Urinary bladder (tissue), 4 donors: ENCODE results near the gene CBFA2T3. TPM values are rescaled to one million over a fixed set of nuclear protein-coding genes. Genes with fewer than 3 reads are reported as not detected.

Experiments used
- DNase-seq: peaks from one replicate; pipeline ENCODE4 v3.0.0-alpha.2; 2015; ENCODE audit errors: extremely low spot score
- H3K27ac ChIP-seq: one replicate; pipeline ENCODE4 v1.5.1; 2013; ENCODE audit warnings: low read depth, mild to moderate bottlenecking, moderate library complexity
- H3K36me3 ChIP-seq: one replicate; pipeline ENCODE4 v1.6.1; 2013; ENCODE audit warnings: mild to moderate bottlenecking, moderate library complexity; ENCODE audit not compliant: insufficient read depth
- H3K4me1 ChIP-seq: one replicate; pipeline ENCODE4 v1.6.1; 2013; ENCODE audit warnings: mild to moderate bottlenecking, moderate library complexity; ENCODE audit not compliant: insufficient read depth
- H3K4me3 ChIP-seq: one replicate; pipeline ENCODE4 v1.5.1; 2013; ENCODE audit warnings: low read depth, low read length
- WGBS: extraction: QIAGEN DNeasy Blood & Tissue Kit; methylation state at CpG from one replicate; pipeline ENCODE4 v1.1.7; 2013; 5-methylcytosine and 5-hydroxymethylcytosine counted together
- polyA plus RNA-seq: library from polyadenylated mRNA; stranded (reverse); fragments of 200-250 nt; gene quantifications from one replicate; pipeline ENCODE4 v1.2.3, GENCODE V29; 2013
- total RNA-seq: library from RNA; depleted of rRNA; stranded (reverse); fragments of >200 nt; gene quantifications from one replicate; pipeline ENCODE4 v1.2.3, GENCODE V29; 2014
- donor health status: healthy with polysubstance abuse.
- donor health status: healthy.

CBFA2T3 gene
- total and polyA plus RNA-seq, 2 donors = 1.5 to 6.2 TPM

DNA sequence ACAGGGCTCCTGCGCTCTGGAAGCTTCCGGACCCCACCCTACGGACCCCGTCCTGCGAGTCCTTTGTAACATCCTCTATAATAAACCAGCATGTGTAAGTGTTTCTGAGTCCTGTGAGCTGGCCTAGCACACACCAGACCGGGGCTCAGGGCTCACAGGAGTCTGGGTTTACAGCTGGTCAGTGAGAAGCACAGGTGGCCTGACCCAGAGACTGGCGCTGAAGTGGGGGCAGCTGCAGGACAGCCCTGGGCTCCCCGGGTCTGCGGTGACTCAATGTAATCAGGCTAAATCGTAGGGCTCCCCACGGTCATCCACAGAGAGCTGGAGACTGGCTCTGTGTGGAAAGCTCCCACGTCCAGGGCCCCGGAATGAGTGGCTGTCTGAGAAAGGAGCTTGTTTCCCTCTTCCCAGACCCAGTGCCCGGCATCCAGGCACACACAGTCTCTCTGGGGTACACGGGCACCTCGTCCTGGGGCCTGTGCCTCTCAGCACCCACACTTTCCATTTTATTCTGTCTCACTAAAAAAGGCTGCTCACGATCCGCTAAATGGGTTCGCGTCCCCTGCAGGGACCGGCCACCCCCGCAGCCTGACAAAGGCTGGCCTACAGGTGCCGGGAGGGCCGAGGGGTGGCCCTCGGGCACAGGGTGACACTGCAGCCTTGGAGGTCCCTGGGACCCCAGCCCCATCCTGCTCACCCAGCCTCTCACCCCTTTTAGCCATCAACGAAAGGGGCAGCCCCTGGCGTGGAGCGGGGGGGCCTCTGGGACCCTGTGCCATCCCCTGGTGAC is 18.9 kb upstream of the CBFA2T3 start:
- Histone ChIP-seq H3K4me1 (no peaks in the 10 kb centered on the region), H3K4me3 (no peak overlapping the region), H3K27ac (no peak overlapping the region), H3K36me3 (no peaks in the 10 kb centered on the region)
- DNase-seq = no peak
- WGBS = 86% methylated on average over 28 of the region's 28 CpGs

DNA sequence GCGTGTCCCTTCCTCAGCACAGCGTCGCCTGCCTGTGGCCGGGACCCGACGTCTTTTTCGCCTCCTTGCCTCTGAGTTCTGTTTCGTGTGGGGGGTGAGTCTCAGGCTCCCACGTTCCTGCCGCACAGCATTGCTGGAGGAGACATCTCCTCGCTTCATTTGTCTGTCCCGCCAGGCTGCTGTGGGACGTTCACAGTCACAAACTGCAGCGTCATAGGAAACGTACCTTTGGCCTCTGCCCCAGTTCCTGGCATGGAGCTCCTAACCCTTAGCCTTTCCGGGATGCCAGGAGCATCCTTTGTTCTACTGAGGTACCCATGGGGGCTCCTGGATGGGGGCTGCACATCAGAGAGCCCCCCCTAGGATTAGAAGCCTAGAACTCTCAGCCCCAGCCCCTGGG is 18.2 kb upstream of the CBFA2T3 start:
- WGBS = 72% methylated on average over 16 of the region's 16 CpGs
- H3K4me3 ChIP-seq = no peak overlapping the region
- no peak for DNase-seq
- no peaks in the 10 kb centered on the region for H3K4me1 ChIP-seq
- H3K36me3 ChIP-seq = no peaks in the 10 kb centered on the region
- no peak overlapping the region for H3K27ac ChIP-seq

DNA sequence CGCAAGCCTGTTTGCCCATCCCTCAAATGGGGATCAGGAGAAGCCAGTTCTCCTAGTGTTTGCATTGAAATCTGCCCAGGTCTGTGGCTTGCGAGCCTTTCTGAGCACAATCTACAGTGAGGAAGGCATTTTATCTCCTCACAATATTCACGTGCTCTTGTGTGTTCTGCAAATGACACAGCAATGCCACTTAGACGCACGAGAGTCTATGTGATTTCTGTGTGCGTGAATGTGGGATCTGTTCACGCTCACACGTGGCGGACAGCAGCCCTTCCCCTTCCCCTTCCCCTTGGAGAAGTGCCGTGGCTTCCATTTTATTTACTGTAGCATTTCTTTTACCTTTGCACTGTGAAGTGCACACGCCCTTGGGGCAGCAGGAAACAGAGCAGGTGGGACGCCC is 17.7 kb upstream of the CBFA2T3 start:
- WGBS = 70% methylated on average over 12 of the region's 12 CpGs
- H3K4me1 ChIP-seq = no peaks in the 10 kb centered on the region
- no peak for DNase-seq

DNA sequence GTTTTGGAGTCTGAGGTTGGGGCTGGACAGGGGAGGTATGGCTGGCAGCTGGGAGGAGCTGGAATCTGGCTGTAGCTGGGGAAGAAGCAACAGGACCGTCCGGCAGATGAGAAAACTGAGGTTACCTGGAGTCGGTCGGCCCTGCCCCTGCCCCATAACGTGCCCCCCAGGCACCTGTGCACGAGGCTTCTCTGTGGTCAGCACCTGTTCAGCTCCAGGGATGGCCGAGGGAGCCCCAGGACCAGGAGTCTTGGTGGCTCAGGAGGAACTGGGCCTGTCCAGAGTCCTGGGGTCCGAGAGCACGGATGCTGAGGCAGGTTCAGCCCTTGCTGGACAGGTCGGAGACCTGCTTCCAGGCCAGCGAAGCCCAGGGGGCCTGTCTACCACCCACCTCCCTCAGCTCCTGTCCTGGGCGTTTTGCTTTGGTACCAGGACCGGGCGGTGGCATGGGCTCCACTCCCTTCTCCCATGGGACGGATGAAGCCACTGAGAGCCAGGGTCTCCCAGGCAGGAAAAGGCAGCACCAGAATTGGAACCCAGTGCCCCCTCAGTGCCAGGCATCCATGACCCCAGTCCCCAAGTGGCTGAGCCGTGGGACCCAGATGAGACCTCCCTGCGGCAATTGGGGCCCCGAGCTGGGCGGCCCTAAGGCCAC is 17.1 kb upstream of the CBFA2T3 start:
- WGBS = 74% methylated on average over 19 of the region's 19 CpGs
- no peak overlapping the region for H3K27ac ChIP-seq
- H3K36me3 ChIP-seq = no peaks in the 10 kb centered on the region
- H3K4me1 ChIP-seq = no peaks in the 10 kb centered on the region
- DNase-seq = no peak
- H3K4me3 ChIP-seq = no peak overlapping the region

More for the DNA sequence above, 17.7 kb upstream of the CBFA2T3 start:
- Histone ChIP-seq H3K36me3 (no peaks in the 10 kb centered on the region), H3K4me3 (no peak overlapping the region), H3K27ac (no peak overlapping the region)

DNA sequence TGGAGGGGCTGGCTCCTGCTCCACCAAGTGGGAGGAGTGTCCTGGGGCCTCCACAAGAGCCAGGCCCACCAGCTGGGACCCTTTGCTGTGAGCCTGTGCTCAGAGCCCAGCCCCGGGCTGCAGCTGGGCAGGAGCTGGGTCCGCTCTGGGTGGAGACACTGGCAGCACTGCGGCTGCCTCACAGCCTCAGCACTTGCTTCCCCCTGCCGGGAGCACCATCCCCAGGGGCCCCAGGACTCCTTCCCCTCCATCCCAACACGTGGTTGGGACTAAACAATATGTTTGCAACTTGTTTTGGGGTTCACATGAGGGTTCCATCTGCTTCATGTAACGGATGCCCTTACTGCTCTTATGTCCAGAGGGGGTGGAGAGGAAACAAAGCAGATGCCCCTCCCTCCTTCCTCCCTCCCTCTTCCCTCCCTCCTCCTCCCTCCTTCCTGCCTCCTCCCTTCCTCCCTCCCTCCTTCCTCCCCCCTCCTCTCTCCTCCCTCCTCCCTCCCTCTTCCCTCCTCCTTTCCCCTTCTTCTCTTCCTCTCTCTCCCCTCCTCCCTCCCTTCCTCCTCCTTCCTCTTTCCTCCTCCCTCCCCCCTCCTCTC is 16.3 kb upstream of the CBFA2T3 start:
- WGBS = 3% methylated on average over 6 of the region's 6 CpGs
- no peaks in the 10 kb centered on the region for H3K36me3 ChIP-seq
- DNase-seq = peak; percentile 17
- no peak overlapping the region for H3K27ac ChIP-seq
- no peaks in the 10 kb centered on the region for H3K4me1 ChIP-seq
- H3K4me3 ChIP-seq = no peak overlapping the region

DNA sequence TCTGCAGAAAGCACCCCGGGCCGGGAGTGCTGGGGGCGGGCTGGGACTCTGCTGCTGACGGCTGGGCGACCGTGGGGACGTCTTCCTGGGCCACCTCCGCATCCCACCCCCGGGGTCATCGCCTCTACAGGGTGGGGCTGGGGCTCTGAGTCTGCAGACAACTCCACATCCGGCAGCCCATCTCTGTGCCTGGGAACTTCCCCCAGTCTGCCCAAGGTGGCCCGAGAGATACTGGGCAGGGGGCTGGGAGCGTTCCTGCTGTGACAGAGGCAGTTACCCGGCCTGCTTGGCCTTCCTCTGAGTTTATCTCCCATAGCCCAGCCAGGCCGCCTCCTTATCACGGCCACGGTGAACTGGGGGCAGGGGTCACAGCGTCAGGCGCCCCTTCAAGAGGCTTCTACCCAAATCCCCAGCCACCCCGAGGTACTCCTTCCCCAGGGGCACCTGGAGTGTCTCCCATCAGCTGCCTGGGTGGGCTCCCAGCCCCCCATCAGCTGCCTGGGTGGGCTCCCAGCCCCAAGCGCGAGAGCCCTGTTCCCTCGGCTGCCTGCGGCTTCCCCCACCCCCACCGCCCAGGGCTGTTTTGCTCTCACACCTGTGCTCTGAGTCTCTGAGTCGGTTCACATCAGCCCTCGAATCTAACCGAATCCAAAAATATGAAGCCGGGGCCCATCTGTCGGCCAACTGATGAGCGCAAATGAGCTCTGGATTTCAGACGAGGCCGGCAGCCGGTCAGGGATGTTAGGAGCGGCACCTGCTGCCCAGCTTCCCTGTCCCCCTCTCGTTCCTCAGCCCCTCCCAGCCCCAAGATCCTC is 15.6 kb upstream of the CBFA2T3 start:
- H3K36me3 ChIP-seq = no peaks in the 10 kb centered on the region
- no peak overlapping the region for H3K27ac ChIP-seq
- WGBS = 41% methylated on average over 36 of the region's 36 CpGs
- DNase-seq = no peak
- H3K4me1 ChIP-seq = no peaks in the 10 kb centered on the region
- no peak overlapping the region for H3K4me3 ChIP-seq

DNA sequence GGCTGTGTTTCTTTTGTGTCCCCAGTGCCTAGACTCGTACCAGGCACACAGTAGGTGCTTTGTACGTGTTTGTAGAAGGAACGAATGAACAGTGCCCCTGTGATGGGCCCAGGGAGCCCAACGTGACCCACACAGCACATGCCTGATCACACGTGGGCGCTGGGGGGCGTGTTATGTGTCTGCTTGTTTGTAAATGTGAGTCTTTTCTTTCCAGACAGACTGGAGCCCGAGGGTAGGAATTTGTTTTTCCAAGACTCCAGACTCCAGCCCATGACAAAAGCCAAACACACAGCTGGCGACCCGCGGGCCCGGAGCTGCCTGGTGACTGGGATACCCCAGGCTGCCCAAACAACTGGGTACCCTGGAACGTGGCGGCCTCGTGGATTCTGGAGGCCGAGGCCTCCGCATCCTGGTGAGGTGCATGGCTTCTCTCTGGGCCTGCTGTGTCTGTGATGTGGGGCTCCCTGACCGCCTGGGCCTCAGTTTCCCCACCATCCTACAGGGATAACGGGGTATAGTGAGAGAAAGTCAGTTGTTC is 14.9 kb upstream of the CBFA2T3 start:
- H3K36me3 ChIP-seq = no peaks in the 10 kb centered on the region
- 64% methylated on average over 19 of the region's 19 CpGs for WGBS
- no peaks in the 10 kb centered on the region for H3K4me1 ChIP-seq
- no peak overlapping the region for H3K4me3 ChIP-seq
- DNase-seq = no peak
- H3K27ac ChIP-seq = no peak overlapping the region

DNA sequence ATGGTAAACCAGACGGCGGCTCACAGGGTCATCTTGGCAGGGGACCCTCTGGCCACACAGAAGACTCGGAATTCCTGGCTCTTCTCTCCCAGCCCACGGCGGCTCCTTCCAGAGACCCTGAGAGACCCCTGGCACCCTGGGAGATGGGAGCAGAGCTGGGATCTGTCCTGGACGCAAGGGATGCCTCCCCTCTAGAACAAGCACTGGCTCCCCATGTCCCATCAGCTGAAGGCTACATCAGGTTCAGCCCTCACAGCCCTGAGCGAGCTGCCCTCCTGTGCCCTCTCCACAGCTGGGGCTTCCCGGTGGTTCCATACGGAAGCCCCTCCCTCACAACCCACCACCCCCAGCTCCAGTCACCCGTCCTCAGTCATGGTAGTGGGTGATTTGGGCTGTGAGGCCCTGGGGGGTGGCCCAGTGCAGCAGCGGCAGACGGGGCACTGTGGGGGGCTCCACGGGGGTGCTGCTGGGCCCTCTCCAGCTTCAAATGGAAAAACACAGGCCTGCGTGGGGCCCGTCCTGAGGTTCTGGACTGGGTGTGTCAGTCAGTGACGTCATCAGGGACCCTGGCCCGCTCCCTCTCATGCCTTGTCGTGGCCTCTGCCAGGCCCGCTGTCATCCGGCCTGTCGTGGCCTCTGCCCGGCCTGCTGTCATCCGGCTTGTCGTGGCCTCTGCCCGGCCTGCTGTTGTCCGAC is 13.0 kb upstream of the CBFA2T3 start:
- WGBS = 84% methylated on average over 26 of the region's 26 CpGs
- DNase-seq = no peak
- Histone ChIP-seq H3K27ac (no peak overlapping the region), H3K4me1 (no peaks in the 10 kb centered on the region), H3K36me3 (no peaks in the 10 kb centered on the region), H3K4me3 (no peak overlapping the region)

DNA sequence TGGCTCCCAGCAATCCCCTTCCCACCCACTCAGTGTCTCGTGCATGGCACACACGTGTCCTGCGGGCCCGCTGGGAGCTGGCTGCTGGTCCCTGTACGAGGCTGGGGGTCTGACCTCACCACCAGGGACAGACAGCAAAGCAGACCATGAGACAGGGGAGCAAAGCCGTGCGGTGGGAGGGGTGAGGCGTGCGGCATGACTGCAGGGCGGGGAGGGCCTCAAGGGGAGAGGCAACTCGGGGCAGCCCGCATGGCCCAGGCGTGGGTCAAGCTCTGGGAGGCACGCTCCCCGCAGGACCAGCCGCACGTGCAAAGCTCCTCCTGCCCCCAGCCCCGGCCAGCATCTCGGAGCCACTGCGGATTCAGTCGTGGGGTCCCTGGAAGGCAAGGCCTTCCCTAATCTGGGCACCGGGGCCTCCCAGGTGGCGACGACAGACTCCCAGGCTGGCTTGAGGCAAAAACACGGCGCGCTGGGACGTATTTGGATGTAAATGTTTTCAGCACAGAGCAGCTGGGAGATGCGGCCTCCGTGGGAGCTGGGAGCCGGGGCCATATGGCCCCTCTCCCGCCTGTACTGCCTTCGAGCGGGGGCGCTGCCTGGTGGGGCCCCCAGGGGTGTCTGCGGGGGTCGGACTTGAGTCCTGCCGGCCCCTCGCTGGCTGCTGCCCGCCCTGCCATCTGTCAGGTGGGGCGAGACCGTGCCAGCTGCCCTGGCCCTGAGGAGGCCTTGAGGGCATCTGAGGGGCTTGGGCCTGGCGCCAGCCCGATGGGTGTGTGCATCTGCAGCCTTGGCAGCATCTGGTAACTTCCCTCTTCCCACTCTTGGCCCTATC is 12.2 kb upstream of the CBFA2T3 start:
- 65% methylated on average over 44 of the region's 44 CpGs for WGBS
- Histone ChIP-seq H3K27ac (no peak overlapping the region), H3K4me3 (no peak overlapping the region), H3K4me1 (no peaks in the 10 kb centered on the region), H3K36me3 (no peaks in the 10 kb centered on the region)
- DNase-seq = no peak

DNA sequence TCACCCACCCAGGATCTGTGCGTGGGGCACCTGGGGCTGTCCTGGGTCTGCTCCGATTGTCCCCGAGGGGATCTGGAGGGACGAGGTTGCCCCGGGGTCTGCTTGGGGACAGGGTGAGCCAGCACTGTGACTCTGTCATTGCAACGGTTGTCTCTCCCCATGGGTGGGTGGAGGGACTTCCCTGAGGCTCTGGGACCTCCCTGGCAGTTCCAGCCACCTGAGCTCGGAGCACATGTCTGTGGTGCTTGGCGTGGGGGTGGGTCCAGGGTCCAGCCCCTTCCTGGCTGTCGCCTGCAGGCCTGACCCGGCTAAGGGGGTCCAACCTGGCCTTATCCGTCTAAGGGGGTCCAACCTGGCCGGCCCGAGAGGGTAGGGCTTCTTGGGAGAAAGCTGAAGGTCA is 8.5 kb upstream of the CBFA2T3 start:
- WGBS = 83% methylated on average over 13 of the region's 13 CpGs
- DNase-seq = no peak
- H3K4me3 ChIP-seq = no peak overlapping the region
- H3K36me3 ChIP-seq = no peaks in the 10 kb centered on the region
- H3K4me1 ChIP-seq = no peaks in the 10 kb centered on the region
- H3K27ac ChIP-seq = no peak overlapping the region

DNA sequence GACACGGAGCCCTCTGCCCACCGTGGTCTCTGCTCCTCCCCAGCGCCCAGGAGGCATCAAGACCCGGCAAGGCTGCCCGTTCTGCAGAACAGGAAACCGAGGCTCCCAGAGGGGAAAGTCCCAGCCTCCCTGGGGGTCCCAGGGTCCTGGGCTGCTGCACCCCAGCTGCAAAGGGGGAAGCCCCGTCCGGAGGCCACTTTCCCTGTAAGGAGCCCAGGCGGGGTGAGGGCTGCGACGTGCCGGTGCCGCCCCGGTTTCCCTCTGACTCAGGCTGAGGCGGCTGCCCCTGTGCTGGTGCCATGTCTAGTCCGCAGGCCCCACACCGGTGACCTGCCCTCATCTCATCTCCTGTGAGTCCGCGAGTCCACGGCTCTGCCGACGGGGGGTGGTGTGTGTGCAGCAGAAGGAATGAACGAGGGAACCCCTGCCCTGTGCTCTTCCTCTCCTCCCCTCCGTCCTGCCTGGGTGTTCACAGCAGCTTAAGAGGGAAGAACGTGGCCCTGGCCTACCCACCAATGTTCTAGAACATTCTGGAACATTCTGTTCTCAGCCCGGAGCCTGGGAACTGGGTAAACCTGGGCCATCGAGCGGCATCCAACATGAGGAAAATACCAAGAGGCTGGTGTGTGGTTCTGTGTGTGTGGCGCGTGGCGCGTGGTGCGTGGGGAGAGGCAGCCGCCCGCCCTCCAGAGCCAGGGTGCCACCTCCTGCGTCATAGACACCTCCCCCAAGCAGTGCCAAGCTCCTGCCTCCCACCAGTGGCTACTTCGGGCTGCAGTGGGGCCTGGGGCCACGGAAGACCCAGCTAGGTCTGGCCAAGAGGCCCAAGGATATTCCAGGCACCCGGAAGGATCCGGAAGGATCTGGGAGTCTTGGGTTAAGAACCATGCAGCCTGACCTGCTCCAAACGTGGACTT is 7.0 kb upstream of the CBFA2T3 start:
- Histone ChIP-seq H3K4me1 (no peaks in the 10 kb centered on the region), H3K4me3 (no peak overlapping the region), H3K27ac (no peak overlapping the region), H3K36me3 (no peaks in the 10 kb centered on the region)
- WGBS = 84% methylated on average over 41 of the region's 41 CpGs
- no peak for DNase-seq
